ENCODE data around the gene FAM209A. TPM values are rescaled to one million over a fixed set of nuclear protein-coding genes. Genes with fewer than 3 reads are reported as not detected.

Gene FAM209A
- total RNA-seq, 1 donor from 2014 or later = not detected

Other genes with a start within 250 kb of the FAM209A start
- gene FAM210B, start 165.8 kb upstream of the FAM209A start, total RNA-seq = 55.5 and 59.7 TPM in 2 replicates
- 8.0 and 8.5 TPM in 2 replicates for gene AURKA, start 132.5 kb upstream of the FAM209A start, total RNA-seq
- gene CSTF1, start 132.1 kb upstream of the FAM209A start, total RNA-seq = 27.7 TPM in 2 replicates
- 0.07 TPM in 1 of 2 replicates, not detected in the other for gene CASS4, start 112.5 kb upstream of the FAM209A start, total RNA-seq
- gene RTF2, start 56.1 kb upstream of the FAM209A start, total RNA-seq = 61.9 and 68.5 TPM in 2 replicates
- 0.48 TPM in 1 of 2 replicates, not detected in the other for gene FAM209B, start 8.5 kb downstream of the FAM209A start, total RNA-seq
- 0.17 and 0.41 TPM in 2 replicates for gene TFAP2C, start 104.6 kb downstream of the FAM209A start, total RNA-seq

All from kidney epithelial cell (primary cell).